GM19043 (cell line): ENCODE data around the gene SORCS2.

ENCODE experiments used
- ATAC-seq: cut with Tn5 transposase; IDR thresholded peaks from one replicate; pipeline ENCODE4 v1.9.1; 2021; ENCODE audit warnings: low read depth; ENCODE audit not compliant: unreplicated experiment

The SORCS2 gene

DNA sequence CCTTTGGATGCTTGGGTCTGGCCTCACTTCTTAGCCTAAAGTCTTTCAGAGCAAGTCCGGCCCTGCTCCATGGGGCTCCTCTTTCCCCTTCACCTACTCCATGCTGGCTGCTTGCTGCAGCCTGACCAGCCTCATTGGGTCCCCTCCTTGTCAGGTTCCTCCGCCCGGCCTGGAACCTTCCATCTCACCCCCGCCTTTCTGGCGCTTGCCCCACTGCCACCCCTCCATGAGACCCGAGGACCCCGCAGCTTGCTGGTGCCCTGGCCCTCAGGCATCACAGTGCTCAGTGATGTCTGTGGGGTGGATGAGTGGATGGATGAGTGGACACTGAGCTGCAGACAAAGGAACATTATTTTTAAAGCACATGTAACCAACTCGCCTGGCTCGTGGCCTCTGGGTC is 24.7 kb downstream of the SORCS2 start:
- ATAC-seq = no peak

DNA sequence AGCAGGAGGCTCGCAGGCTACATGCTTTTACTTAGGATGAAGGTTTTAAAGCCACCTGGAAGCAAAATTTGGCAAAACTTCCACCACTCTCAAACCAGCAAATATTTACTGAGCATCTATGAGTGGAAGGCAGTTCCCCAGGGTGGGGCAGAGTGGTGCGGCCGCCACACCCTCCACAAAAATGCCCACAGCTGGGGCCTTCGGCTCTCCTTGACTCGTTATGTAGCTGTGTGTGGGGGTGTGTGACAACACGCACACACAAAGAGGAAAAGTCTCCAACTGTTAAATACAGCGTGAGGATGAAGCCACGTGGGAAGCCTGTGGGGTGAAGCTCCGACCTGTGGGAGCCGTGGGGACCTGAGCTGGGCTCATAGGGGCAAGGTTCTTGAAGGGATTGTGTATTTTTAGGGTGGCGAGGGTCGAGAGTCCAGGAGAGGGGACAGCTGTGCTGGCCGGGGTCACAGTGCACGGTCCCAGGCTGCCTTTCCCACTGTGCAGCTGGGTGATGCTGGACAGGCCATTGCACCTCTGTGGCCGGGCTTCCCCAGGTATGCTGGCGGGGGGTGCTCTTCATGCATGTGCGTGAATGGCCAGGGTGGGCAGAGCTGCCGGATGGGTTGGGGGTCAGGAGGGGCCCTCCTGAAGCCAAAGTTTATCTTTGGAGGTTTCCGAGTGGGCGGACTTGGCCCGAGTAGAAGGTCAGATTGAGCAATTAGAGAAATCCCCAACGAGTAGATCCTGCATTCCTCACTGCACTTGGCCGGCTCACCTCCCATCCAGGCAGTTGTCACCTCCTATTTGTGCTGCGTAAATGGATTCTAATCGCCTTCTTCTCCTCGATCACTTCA is 25.4 kb downstream of the SORCS2 start:
- ATAC-seq = no peak

DNA sequence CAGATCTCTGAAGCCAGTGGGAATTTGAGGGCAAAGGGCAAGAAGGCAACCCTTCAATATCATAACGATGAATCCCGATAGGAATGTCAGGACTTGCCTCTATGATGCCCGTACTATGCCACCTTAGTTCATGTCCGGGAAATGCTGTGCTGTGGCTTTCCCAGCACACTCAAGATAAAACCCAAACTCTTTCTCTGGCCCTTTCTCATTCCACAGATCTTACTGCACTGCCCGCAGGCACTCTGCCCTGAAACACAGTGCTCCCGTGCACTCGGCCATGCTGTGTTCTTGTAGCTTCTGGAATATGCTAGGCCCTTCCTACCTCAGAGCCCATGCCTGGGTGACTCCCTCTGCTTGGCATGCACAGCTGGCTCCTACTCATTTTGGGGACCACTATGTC is 26.3 kb downstream of the SORCS2 start:
- ATAC-seq = no peak

DNA sequence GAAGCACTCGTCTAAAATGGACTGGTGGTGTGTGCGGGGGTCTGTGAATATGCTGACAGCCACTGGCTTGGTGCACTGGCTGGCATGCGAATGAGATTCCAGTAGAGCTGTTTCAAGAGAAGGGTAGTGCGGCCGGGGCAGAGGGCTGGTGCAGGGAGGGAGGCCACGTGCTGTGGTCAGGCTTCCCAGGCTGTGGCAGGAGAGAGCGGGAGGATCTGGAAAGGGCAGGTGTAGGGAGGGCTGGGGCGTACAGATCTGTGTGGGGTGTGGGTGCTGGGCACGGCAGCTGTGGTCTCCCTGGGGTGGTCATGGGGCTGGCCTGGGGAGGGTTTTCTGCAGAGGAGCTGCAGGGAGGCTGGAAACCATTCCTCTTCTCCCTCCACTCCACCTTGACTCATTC is 30.2 kb downstream of the SORCS2 start:
- ATAC-seq = no peak

DNA sequence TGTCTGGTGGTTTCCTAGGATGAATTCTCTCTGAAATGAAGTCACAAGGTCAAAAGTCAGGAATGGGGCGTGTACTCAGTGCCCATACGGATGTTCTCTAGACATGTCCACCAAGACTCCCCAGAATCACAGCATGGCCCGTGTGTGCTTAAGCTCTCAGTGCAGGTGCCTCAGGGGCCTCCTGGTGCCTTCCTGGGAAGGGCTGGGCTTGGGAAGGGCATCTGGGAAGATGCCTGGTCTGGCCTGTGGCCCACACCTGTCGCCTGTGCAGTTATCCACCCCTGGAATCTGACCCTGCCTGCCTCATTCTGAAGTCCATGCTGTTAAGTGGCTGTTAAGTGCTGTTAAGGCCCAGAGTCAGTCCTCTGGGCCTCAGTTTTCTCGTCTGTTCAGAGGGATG is 31.2 kb downstream of the SORCS2 start:
- ATAC-seq = no peak

- no peak for ATAC-seq
Observed at GRCh38 chr4:7224001-7224400, 31.7 kb downstream of the SORCS2 start.

DNA sequence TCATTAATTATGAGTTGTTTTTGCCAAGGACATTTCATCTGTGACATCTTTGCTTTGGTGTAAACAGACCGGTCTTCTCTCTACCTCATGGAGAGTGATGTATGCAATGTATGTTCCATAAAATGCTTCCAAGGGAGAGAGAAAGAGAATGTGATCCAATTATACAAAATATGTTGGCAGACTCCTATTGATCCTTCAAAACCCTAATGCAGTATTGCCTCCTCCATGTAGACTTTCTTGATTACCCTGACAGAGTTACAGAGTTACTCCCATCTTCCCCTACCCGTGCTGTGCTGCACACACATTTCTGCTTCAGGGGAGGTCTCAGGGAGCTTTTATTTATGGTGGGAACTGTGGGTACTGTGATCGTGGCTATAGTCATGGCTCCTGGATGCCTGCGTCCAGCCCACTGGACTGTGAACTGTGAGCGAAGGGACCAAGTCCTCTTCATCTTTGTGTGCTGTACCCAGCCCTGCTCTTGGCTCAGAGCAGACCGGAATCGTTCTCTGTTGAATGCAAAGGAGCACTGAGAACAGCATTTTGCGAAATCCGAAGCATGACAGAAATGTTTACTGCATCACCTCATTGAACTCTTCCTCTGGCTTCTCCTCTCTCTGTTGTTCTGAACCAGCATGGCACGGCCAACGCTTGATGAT is 32.7 kb downstream of the SORCS2 start:
- no peak for ATAC-seq

- no peak for ATAC-seq
Observed at GRCh38 chr4:7226439-7226838, 34.1 kb downstream of the SORCS2 start.

DNA sequence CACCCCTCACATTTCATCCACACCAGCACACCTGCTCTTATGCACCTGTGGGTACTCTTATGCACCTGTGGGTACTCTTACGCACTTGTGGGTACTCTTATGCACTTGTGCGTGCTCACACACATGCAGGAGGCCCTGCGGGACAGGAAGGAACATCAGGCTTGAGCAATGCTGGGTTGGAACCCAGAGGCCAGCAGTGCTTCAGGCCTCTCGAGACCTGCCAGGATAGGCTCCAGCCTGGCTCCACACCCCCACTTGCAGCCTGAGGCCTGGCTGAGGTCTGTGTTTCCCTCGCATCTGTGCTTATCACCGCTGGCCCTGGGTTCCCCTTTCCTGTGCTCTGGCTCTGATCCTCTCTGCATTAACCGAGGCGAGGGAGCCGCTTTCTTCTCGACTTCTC is 34.7 kb downstream of the SORCS2 start:
- no peak for ATAC-seq

- no peak for ATAC-seq
Observed at GRCh38 chr4:7228734-7229133, 36.4 kb downstream of the SORCS2 start.

- ATAC-seq = no peak
Observed at GRCh38 chr4:7232061-7232650, 39.8 kb downstream of the SORCS2 start.

DNA sequence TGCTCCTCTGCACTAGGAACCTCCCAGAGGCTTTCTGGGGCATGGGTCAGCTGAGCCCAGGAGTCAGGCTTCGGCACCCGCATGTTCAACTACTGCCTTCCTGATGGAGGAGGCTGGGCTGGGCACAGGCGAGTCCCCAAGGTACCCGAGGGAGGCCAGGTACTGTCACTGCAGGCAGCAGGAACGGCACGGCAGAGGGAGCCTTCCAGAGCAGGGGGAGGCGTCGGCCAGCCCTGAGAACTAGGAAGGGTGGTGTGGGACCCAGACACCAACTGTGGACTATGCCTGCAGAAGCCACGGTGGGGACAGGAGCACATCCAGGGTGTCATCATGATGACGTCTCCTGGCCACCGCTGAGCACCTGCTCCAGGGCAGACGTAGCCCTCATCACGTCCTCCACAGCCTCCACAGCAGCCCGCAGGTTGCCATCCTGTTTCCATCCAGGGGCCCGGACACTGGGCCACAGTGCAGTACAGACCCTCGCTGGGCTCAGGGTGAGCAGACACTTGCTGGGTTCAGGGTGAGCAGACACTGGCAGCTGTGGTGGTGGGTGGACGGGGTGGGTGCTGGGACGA is 40.8 kb downstream of the SORCS2 start:
- ATAC-seq = no peak

GRCh38 chr4:7233601-7234000 is 41.3 kb downstream of the SORCS2 start:
- no peak for ATAC-seq

- ATAC-seq = no peak
Observed at GRCh38 chr4:7234355-7235029, 42.2 kb downstream of the SORCS2 start.

DNA sequence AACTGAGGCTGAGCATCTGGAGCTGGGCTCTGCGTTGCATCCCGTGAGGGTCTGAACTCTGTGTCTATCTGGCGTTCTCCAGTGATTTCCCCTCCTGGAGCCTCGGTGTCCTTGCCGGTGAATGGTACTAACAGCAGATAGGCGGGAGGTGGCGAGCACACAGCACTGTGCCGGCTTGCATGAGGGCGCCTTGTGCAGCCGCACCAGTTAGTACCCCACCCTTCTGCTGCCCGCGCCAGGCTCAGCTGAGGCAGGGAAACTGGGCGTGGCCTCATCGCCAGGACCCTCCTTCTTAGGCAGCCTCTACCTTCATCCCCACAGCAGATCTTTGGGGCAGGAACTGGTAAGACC is 42.7 kb downstream of the SORCS2 start:
- no peak for ATAC-seq

GRCh38 chr4:7236847-7237246 is 44.5 kb downstream of the SORCS2 start:
- ATAC-seq = no peak

DNA sequence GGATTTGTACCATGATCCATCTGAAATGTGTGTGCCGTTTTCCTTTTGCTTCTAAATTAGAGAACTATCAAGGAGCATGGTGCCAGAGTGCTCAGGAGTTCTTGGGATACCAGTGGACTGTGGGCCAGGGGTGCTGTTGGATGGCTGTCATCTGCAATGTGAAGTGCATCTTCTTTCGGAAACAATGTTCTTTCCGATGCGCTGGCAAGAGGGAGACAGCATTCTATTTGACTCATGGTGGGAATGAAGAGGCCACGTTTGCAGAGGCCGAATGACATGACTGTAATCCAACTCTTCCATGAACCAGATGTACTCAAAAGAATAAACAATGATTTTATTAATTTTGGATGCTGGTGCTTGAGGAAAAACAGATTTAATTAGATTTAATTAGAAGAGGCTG is 45.5 kb downstream of the SORCS2 start:
- ATAC-seq = no peak

- ATAC-seq = no peak
Observed at GRCh38 chr4:7238300-7238960, 46.1 kb downstream of the SORCS2 start.

DNA sequence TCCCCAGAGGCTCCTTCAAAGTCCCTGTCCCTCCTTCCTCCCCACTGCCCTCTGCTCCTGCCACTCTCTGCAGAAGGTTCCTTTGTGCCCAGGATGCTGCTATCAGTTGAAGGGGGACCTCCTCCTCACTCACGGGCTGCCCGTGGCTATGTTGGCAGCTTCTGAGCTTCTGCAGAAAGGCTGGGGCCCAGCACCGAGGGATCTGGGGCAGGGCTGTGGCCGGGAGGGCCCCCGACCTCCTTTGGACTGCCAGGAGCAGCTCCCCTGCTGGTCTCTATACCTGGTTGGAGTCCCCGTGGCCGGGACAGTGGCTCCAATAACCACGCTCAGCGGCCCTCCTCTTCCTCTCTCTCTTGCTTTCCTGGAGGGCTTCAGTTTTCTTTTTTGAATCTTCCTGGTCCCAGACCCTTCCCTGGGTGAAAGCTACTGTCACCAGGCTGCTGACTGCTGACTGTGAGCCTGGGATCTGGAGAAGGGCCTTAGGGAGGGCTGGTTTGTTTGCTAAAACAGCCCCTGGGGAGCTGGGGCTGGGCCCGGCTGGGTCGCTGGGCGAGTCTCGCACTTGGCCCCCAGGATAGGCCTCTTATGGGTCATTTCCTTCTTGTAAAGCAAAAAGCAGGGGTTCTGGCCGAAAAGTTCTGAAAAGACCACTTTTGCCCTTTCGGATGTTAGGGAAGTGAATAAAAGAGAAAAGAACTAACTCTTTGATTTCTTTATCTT is 46.9 kb downstream of the SORCS2 start:
- ATAC-seq = no peak

GRCh38 chr4:7239844-7240243 is 47.5 kb downstream of the SORCS2 start:
- ATAC-seq = no peak
